ENCODE data around the gene TRIM47. TPM values are rescaled to one million over a fixed set of nuclear protein-coding genes. Genes with fewer than 3 reads are reported as not detected.

TRIM47 gene
- total and polyA plus RNA-seq, 3 donors from 2014 or later = 18.3 to 48.6 (median 43.5) TPM

DNA sequence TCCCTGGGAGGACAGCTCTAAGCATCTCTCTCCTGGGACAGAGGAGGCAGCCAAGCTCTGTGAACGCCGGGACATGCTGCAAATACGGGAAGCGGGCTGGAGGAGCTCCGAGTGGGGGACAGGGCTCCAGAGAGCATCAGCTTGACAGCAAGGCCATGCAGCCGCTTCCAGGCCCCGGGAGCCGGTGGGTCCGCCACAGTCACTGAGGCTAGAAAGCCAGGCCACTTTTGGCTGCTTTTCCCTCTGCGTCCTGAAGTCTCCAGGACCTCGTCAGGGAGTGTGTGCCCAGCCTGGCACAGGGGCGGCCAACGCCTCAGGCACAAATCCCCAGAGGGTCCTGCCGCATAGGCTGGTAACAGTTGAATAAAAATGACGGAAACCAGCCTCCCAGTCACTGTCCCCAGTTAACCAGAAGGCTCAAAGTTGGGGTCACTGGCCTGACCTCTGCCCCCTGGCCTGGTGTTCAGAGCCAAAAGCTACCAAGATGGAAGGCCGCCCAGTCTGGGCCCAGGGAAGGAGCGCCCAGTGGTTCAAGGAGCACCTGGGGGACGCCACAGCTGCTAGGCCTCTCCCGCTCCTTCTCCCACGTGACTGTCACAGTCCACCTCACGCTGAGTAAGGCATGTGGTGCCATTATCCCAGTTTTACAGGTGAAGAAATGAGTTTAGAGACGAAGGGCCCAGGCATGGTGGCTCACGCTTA lies 21.5 kb upstream of the TRIM47 start:
- intact Hi-C loops (cut with DNase I; ENCODE audit: low total_unique reads) = no loop called here
- WGBS, 2 donors = 87 to 92% methylated on average over 15 to 23 of the region's 23 CpGs
- DNase-seq = no peak
- Histone ChIP-seq H3K27ac (no peak overlapping the region), H3K4me1 (peaks cover 13% of the 10 kb centered on the region), H3K36me3 (ENCODE audit: low read depth, missing control alignments) (no peaks in the 10 kb centered on the region), H3K4me3 (no peak overlapping the region), H3K27me3 (no peaks in the 10 kb centered on the region), H3K9me3 (no peaks in the 10 kb centered on the region)
- TF ChIP-seq POLR2A (IDR thresholded peaks at IDR 0.05) (no peak), CTCF (IDR thresholded peaks at IDR 0.05) (no peak)

- intact Hi-C loops (cut with DNase I; ENCODE audit: low total_unique reads) = no loop called here
- 86 to 89% methylated on average over 8 to 13 of the region's 13 CpGs for WGBS, 2 donors
- TF ChIP-seq POLR2A (IDR thresholded peaks at IDR 0.05) (no peak), CTCF (IDR thresholded peaks at IDR 0.05) (no peak)
- no peak for DNase-seq
- Histone ChIP-seq H3K36me3 (ENCODE audit: low read depth, missing control alignments) (no peaks in the 10 kb centered on the region), H3K9me3 (no peaks in the 10 kb centered on the region), H3K27me3 (no peaks in the 10 kb centered on the region), H3K4me3 (no peak overlapping the region), H3K4me1 (peaks cover 18% of the 10 kb centered on the region), H3K27ac (no peak overlapping the region)
Measured at GRCh38 chr17:75899353-75899752, 21.0 kb upstream of the TRIM47 start.

DNA sequence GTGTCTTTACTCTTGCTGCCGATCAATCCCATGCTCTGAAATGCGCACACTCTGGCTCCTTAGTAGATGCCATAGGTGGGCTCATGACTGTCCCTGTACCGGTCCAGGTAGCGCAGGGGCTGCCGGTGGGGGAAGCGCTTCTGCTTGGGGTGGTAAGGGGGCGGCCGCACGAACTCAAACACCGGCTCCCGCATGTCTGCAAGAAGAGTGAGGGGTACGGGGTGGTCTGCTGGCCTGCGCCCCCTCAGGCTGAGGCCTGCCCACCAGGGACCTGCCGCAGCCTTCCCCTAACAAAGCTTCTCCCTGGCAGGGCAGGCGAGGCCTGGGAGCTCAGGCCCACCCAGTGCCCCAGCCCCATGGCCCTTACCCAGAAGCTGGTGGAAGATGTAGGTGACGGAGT lies 20.4 kb upstream of the TRIM47 start:
- intact Hi-C loops (cut with DNase I; ENCODE audit: low total_unique reads) = no loop called here
- no peak for TF ChIP-seq POLR2A (IDR thresholded peaks at IDR 0.05)
- no peak for TF ChIP-seq CTCF (IDR thresholded peaks at IDR 0.05)
- Histone ChIP-seq H3K27ac (no peak overlapping the region), H3K4me1 (peaks cover 23% of the 10 kb centered on the region), H3K9me3 (no peaks in the 10 kb centered on the region), H3K27me3 (no peaks in the 10 kb centered on the region), H3K36me3 (ENCODE audit: low read depth, missing control alignments) (no peaks in the 10 kb centered on the region), H3K4me3 (no peak overlapping the region)
- no peak for DNase-seq
- 92 to 95% methylated on average over 2 to 16 of the region's 16 CpGs for WGBS, 2 donors

GRCh38 chr17:75898065-75898464 lies 19.7 kb upstream of the TRIM47 start:
- H3K27ac ChIP-seq = peak overlapping the region; percentile 85 to 89

More at GRCh38 chr17:75898065-75898464, 19.7 kb upstream of the TRIM47 start:
- Histone ChIP-seq H3K4me1 (peaks cover 23% of the 10 kb centered on the region), H3K9me3 (no peaks in the 10 kb centered on the region), H3K36me3 (ENCODE audit: low read depth, missing control alignments) (no peaks in the 10 kb centered on the region), H3K4me3 (no peak overlapping the region), H3K27me3 (no peaks in the 10 kb centered on the region)
- no peak for DNase-seq
- 78 to 82% methylated on average over 5 to 8 of the region's 8 CpGs for WGBS, 2 donors
- intact Hi-C loops (cut with DNase I; ENCODE audit: low total_unique reads) = no loop called here
- TF ChIP-seq POLR2A (IDR thresholded peaks at IDR 0.05) (no peak), CTCF (IDR thresholded peaks at IDR 0.05) (no peak)
